ENCODE results near the gene RING1.

RING1 gene

GRCh38 chr6:33171880-33172687, 36.2 kb upstream of the RING1 start:
- no peak for DNase-seq (ENCODE audit: low read depth in 2 of 2)

- no peak for DNase-seq (ENCODE audit: low read depth in 2 of 2)
These were observed 35.4 kb upstream of the RING1 start for GRCh38 chr6:33172688-33173534.

- DNase-seq (ENCODE audit: low read depth in 2 of 2), result no peak
These were observed 34.6 kb upstream of the RING1 start for GRCh38 chr6:33173535-33174180.

- no peak for DNase-seq (ENCODE audit: low read depth in 2 of 2)
These were observed 33.5 kb upstream of the RING1 start for GRCh38 chr6:33174784-33175183.

- no peak for DNase-seq (ENCODE audit: low read depth in 2 of 2)
These were observed 32.7 kb upstream of the RING1 start for GRCh38 chr6:33175436-33176069.

GRCh38 chr6:33176906-33177305, 31.4 kb upstream of the RING1 start:
- no peak for DNase-seq (ENCODE audit: low read depth in 2 of 2)

- no peak for DNase-seq (ENCODE audit: low read depth in 2 of 2)
These were observed 30.5 kb upstream of the RING1 start for GRCh38 chr6:33177552-33178446.

- DNase-seq (ENCODE audit: low read depth in 2 of 2), result no peak
These were observed 29.4 kb upstream of the RING1 start for GRCh38 chr6:33178755-33179475.

- DNase-seq (ENCODE audit: low read depth in 2 of 2), result no peak
These were observed 27.2 kb upstream of the RING1 start for GRCh38 chr6:33181141-33181540.

- no peak for DNase-seq (ENCODE audit: low read depth in 2 of 2)
These were observed 25.1 kb upstream of the RING1 start for GRCh38 chr6:33183071-33183683.

- no peak for DNase-seq (ENCODE audit: low read depth in 2 of 2)
These were observed 23.1 kb upstream of the RING1 start for GRCh38 chr6:33185190-33185589.

GRCh38 chr6:33185654-33186187, 22.6 kb upstream of the RING1 start:
- no peak for DNase-seq (ENCODE audit: low read depth in 2 of 2)

- no peak for DNase-seq (ENCODE audit: low read depth in 2 of 2)
These were observed 20.5 kb upstream of the RING1 start for GRCh38 chr6:33187809-33188208.

GRCh38 chr6:33189164-33189563, 19.1 kb upstream of the RING1 start:
- DNase-seq (ENCODE audit: low read depth in 2 of 2), result no peak

GRCh38 chr6:33189625-33190448, 18.5 kb upstream of the RING1 start:
- DNase-seq (ENCODE audit: low read depth in 2 of 2), result no peak

- DNase-seq (ENCODE audit: low read depth in 2 of 2), result no peak
These were observed 17.7 kb upstream of the RING1 start for GRCh38 chr6:33190504-33191107.

- no peak for DNase-seq (ENCODE audit: low read depth in 2 of 2)
These were observed 16.8 kb upstream of the RING1 start for GRCh38 chr6:33191383-33192104.

Measured in stimulated activated CD8-positive, alpha-beta memory T cell treated with anti-CD3 and anti-CD28 coated beads, Interleukin-2, amount 100 ng/mL, for 1 hour (primary cell).